HepG2 (cell line): ENCODE measurements around the gene PBX2. TPM values are rescaled to one million over a fixed set of nuclear protein-coding genes. Genes with fewer than 3 reads are reported as not detected.
A peak's percentile ranks its signal among the peaks of the same experiment; 100 is the strongest.

Experiments used
- ETV6 ChIP-seq: sonication (generic); formaldehyde crosslinking; conservative IDR thresholded peaks from 2 replicates; pipeline ENCODE4 v1.4.0; 2020; ENCODE audit warnings: missing genetic modification reagents
- FOXM1 ChIP-seq: sonication (generic); formaldehyde crosslinking; IDR thresholded peaks from 2 replicates; pipeline ENCODE4 v1.5.0; 2020; ENCODE audit warnings: missing genetic modification reagents
- GMEB1 ChIP-seq: sonication (generic); formaldehyde crosslinking; IDR thresholded peaks from 2 replicates; pipeline ENCODE4 v1.5.1; 2020; ENCODE audit warnings: missing genetic modification reagents, mild to moderate bottlenecking, borderline replicate concordance
- HMG20B ChIP-seq: conservative IDR thresholded peaks from 2 replicates; pipeline ENCODE4 v1.6.1; 2016; ENCODE audit warnings: missing genetic modification reagents, missing compliant biosample characterization
- KIAA2018 ChIP-seq: sonication (generic); formaldehyde crosslinking; IDR thresholded peaks from 2 replicates; pipeline ENCODE4 v1.5.0; 2020; ENCODE audit warnings: mild to moderate bottlenecking, missing genetic modification reagents, borderline replicate concordance
- MLLT10 ChIP-seq: sonication (generic); formaldehyde crosslinking; IDR thresholded peaks from 2 replicates; pipeline ENCODE4 v1.4.0; 2020; ENCODE audit warnings: missing genetic modification reagents
- NBN ChIP-seq: fragments of 450-650 bp; conservative IDR thresholded peaks from 2 replicates; pipeline ENCODE4 v1.6.1; 2017
- NFYC ChIP-seq: IDR thresholded peaks from 2 replicates; pipeline ENCODE4 v1.6.1; 2016; ENCODE audit warnings: missing genetic modification reagents, missing compliant biosample characterization
- NR1H2 ChIP-seq: sonication (generic); formaldehyde crosslinking; IDR thresholded peaks from 2 replicates; pipeline ENCODE4 v1.8.1; 2022; ENCODE audit warnings: low read depth, missing genetic modification reagents, borderline replicate concordance
- RCOR2 ChIP-seq: IDR thresholded peaks from 2 replicates; pipeline ENCODE4 v1.6.1; 2016; ENCODE audit warnings: missing biosample characterization, missing genetic modification reagents
- RXRB ChIP-seq: IDR thresholded peaks from 2 replicates; pipeline ENCODE4 v1.6.1; 2016; ENCODE audit warnings: borderline replicate concordance, missing genetic modification reagents, missing compliant biosample characterization
- SMAD9 ChIP-seq: sonication (generic); formaldehyde crosslinking; IDR thresholded peaks from 2 replicates; pipeline ENCODE4 v1.5.1; 2020; ENCODE audit warnings: mild to moderate bottlenecking, missing genetic modification reagents
- ZNF121 ChIP-seq: sonication (generic); formaldehyde crosslinking; IDR thresholded peaks from 2 replicates; pipeline ENCODE4 v1.5.0; 2020; ENCODE audit warnings: mild to moderate bottlenecking, missing genetic modification reagents
- ZNF282 ChIP-seq: fragments of 450-650 bp; IDR thresholded peaks from 2 replicates; pipeline ENCODE4 v1.6.1; 2018; ENCODE audit not compliant: partially characterized antibody
- ZNF383 ChIP-seq: sonication (generic); formaldehyde crosslinking; IDR thresholded peaks from 2 replicates; pipeline ENCODE4 v1.4.0; 2020; ENCODE audit warnings: missing genetic modification reagents, mild to moderate bottlenecking, borderline replicate concordance
- ZNF569 ChIP-seq: sonication (generic); formaldehyde crosslinking; IDR thresholded peaks from 2 replicates; pipeline ENCODE4 v1.5.0; 2020; ENCODE audit warnings: mild to moderate bottlenecking, missing genetic modification reagents, moderate library complexity, borderline replicate concordance
- ZNF784 ChIP-seq: sonication (generic); formaldehyde crosslinking; IDR thresholded peaks from 2 replicates; pipeline ENCODE4 v1.5.1; 2020; ENCODE audit warnings: missing genetic modification reagents, mild to moderate bottlenecking, borderline replicate concordance
- ZSCAN22 ChIP-seq: sonication (generic); formaldehyde crosslinking; IDR thresholded peaks from 2 replicates; pipeline ENCODE4 v1.4.0; 2020; ENCODE audit warnings: mild to moderate bottlenecking, missing genetic modification reagents
- polyA plus RNA-seq, 8 experiments: library from polyadenylated mRNA; depleted of rRNA in 3 of 8; stranded (reverse) in 7 of 8; unstranded in 1 of 8; fragments of >200 nt; fragmentation: Illumina TruSeq in 4 of 8; extraction: Trizol in 4 of 8; gene quantifications; 2 replicates each; pipeline versions ENCODE4 v1.2.1 to v1.2.3, GENCODE V29; 2011 to 2016; ENCODE audit warnings: low read depth in 4 of 8, missing spikeins in 1 of 8, mixed read lengths in 1 of 8; ENCODE audit not compliant: insufficient read depth in 1 of 8
- total RNA-seq, 5 experiments: library from RNA; depleted of rRNA; stranded (reverse); fragments of >200 nt; fragmentation: Illumina TruSeq; extraction: Trizol; gene quantifications; 2 replicates each; pipeline ENCODE4 v1.2.3, GENCODE V29; 2016; ENCODE audit warnings: low read depth in 1 of 5

PBX2 gene
- total and polyA plus RNA-seq, 2 of the 13 experiments (the other 11 are each of a cell fraction or from before 2014, with no cell fraction given), result 42.3 to 77.8 TPM

- peak; percentile 93; the same call in 1 of the 2 replicates for TF ChIP-seq KIAA2018 (CRISPR knock-in tag)
- TF ChIP-seq ZNF383 (CRISPR knock-in tag), result 0 out of 2 replicates have a peak, but pooled peaks have one; percentile 18
- TF ChIP-seq ZNF121, result no peak
- no peak; the same call in 1 of the 2 replicates for TF ChIP-seq ZSCAN22 (CRISPR knock-in tag)
- TF ChIP-seq NR1H2 (CRISPR knock-in tag), result peak; percentile 92; the same call in 1 of the 2 replicates
- TF ChIP-seq ZNF282, result no peak
- no peak; the same call in 1 of the 2 replicates for TF ChIP-seq ETV6 (CRISPR knock-in tag)
- no peak for TF ChIP-seq FOXM1 (CRISPR knock-in tag)
- TF ChIP-seq NFYC (CRISPR knock-in tag), result no peak
- TF ChIP-seq RXRB (CRISPR knock-in tag), result peak; percentile 68; the same call in 1 of the 2 replicates
- no peak for TF ChIP-seq NBN
- no peak for TF ChIP-seq SMAD9 (CRISPR knock-in tag)
- TF ChIP-seq ZNF569, result no peak
- 0 out of 2 replicates have a peak, but pooled peaks have one; percentile 13 for TF ChIP-seq HMG20B (CRISPR knock-in tag)
- TF ChIP-seq GMEB1 (CRISPR knock-in tag), result peak; percentile 98
- TF ChIP-seq RCOR2 (CRISPR knock-in tag), result no peak
- TF ChIP-seq MLLT10 (CRISPR knock-in tag), result no peak
- TF ChIP-seq ZNF784 (CRISPR knock-in tag), result no peak
Observed at GRCh38 chr6:32195902-32196681, 6.1 kb upstream of the PBX2 start (continued).
